ENCODE data around the gene SPDYE6.
"Not testable (repeated sequence)": the region's sequence is repeated elsewhere in the genome, so short reads cannot be mapped to it uniquely, and the experiment has no call there.

The SPDYE6 gene

GRCh38 chr7:102330666-102331460 lies 25.4 kb downstream of the SPDYE6 start:
- not testable (repeated sequence) for DNase-seq (ENCODE audit: insufficient read length); FAIRE-seq

- not testable (repeated sequence) for DNase-seq (ENCODE audit: insufficient read length)
- peak; percentile 17 for FAIRE-seq
Measured at GRCh38 chr7:102329366-102329765, 26.9 kb downstream of the SPDYE6 start.

GRCh38 chr7:102328863-102329262 lies 27.4 kb downstream of the SPDYE6 start:
- FAIRE-seq; DNase-seq (ENCODE audit: insufficient read length): not testable (repeated sequence)

GRCh38 chr7:102327183-102327582 lies 29.1 kb downstream of the SPDYE6 start:
- not testable (repeated sequence) for FAIRE-seq; DNase-seq (ENCODE audit: insufficient read length)

- DNase-seq (ENCODE audit: insufficient read length): no peak
- TF ChIP-seq TAF1 (IDR thresholded peaks at IDR 0.05; ENCODE audit: borderline replicate concordance, low read depth, low read length): no peak
- no peak for TF ChIP-seq POLR2AphosphoS5 (IDR thresholded peaks at IDR 0.05; ENCODE audit: low read depth, low read length)
- TF ChIP-seq POLR2A (IDR thresholded peaks at IDR 0.05; ENCODE audit: low read depth, low read length): no peak
- FAIRE-seq: no peak
Measured at GRCh38 chr7:102326157-102326889, 29.9 kb downstream of the SPDYE6 start.

GRCh38 chr7:102325106-102325505 lies 31.1 kb downstream of the SPDYE6 start:
- DNase-seq (ENCODE audit: insufficient read length); FAIRE-seq: not testable (repeated sequence)

- no peak for DNase-seq (ENCODE audit: insufficient read length)
- no peak for TF ChIP-seq POLR2A (IDR thresholded peaks at IDR 0.05; ENCODE audit: low read depth, low read length)
- no peak for TF ChIP-seq POLR2AphosphoS5 (IDR thresholded peaks at IDR 0.05; ENCODE audit: low read depth, low read length)
- TF ChIP-seq TAF1 (IDR thresholded peaks at IDR 0.05; ENCODE audit: borderline replicate concordance, low read depth, low read length): no peak
- no peak for FAIRE-seq
Measured at GRCh38 chr7:102323914-102324195, 32.4 kb downstream of the SPDYE6 start.

GRCh38 chr7:102322202-102322715 lies 34.0 kb downstream of the SPDYE6 start:
- no peak for FAIRE-seq
- TF ChIP-seq TAF1 (IDR thresholded peaks at IDR 0.05; ENCODE audit: borderline replicate concordance, low read depth, low read length) (no peak), POLR2AphosphoS5 (IDR thresholded peaks at IDR 0.05; ENCODE audit: low read depth, low read length) (no peak), POLR2A (IDR thresholded peaks at IDR 0.05; ENCODE audit: low read depth, low read length) (no peak)
- DNase-seq (ENCODE audit: insufficient read length): no peak

GRCh38 chr7:102321351-102322201 lies 34.7 kb downstream of the SPDYE6 start:
- FAIRE-seq (no peak), DNase-seq (ENCODE audit: insufficient read length) (no peak)
- TF ChIP-seq POLR2AphosphoS5 (IDR thresholded peaks at IDR 0.05; ENCODE audit: low read depth, low read length) (no peak), TAF1 (IDR thresholded peaks at IDR 0.05; ENCODE audit: borderline replicate concordance, low read depth, low read length) (no peak), POLR2A (IDR thresholded peaks at IDR 0.05; ENCODE audit: low read depth, low read length) (no peak)

- TF ChIP-seq POLR2A (IDR thresholded peaks at IDR 0.05; ENCODE audit: low read depth, low read length): no peak
- TF ChIP-seq TAF1 (IDR thresholded peaks at IDR 0.05; ENCODE audit: borderline replicate concordance, low read depth, low read length): no peak
- peak; percentile 29; the same call in 1 of the 2 replicates for TF ChIP-seq POLR2AphosphoS5 (IDR thresholded peaks at IDR 0.05; ENCODE audit: low read depth, low read length)
- FAIRE-seq (no peak), DNase-seq (ENCODE audit: insufficient read length) (no peak)
Measured at GRCh38 chr7:102320601-102321350, 35.5 kb downstream of the SPDYE6 start.

- TF ChIP-seq POLR2AphosphoS5 (IDR thresholded peaks at IDR 0.05; ENCODE audit: low read depth, low read length): no peak
- no peak for FAIRE-seq
- DNase-seq (ENCODE audit: insufficient read length): no peak
Measured at GRCh38 chr7:102320181-102320580, 36.1 kb downstream of the SPDYE6 start.

GRCh38 chr7:102319671-102320070 lies 36.6 kb downstream of the SPDYE6 start:
- DNase-seq (ENCODE audit: insufficient read length): no peak
- no peak for FAIRE-seq
- no peak for TF ChIP-seq POLR2A (IDR thresholded peaks at IDR 0.05; ENCODE audit: low read depth, low read length)
- TF ChIP-seq POLR2AphosphoS5 (IDR thresholded peaks at IDR 0.05; ENCODE audit: low read depth, low read length): no peak
- TF ChIP-seq TAF1 (IDR thresholded peaks at IDR 0.05; ENCODE audit: borderline replicate concordance, low read depth, low read length): no peak
